H1 (cell line): Measurements from ENCODE around the gene ZYG11B. TPM values are rescaled to one million over a fixed set of nuclear protein-coding genes. Genes with fewer than 3 reads are reported as not detected.

Experiments used
- CREB1 ChIP-seq: IDR thresholded peaks from 2 replicates; pipeline ENCODE4 v1.6.1; 2012; ENCODE audit warnings: inconsistent platforms
- JUN ChIP-seq: IDR thresholded peaks from 2 replicates; pipeline ENCODE4 v1.6.1; 2011; ENCODE audit warnings: low read depth, mild to moderate bottlenecking, improper control_type of control experiment, low read length
- polyA plus RNA-seq, 7 experiments: library from polyadenylated mRNA; depleted of rRNA in 3 of 7; stranded (reverse) in 5 of 7; unstranded in 2 of 7; fragments of >200 nt in 5 of 7; fragments of 200-250 nt in 2 of 7; gene quantifications; 1 replicate in 5 of 7; 2 replicates in 1 of 7; 4 replicates in 1 of 7; pipeline versions ENCODE4 v1.2.1 to v1.2.3, GENCODE V29; 2011 to 2013; ENCODE audit warnings: missing spikeins in 2 of 7, mixed read lengths in 2 of 7
- total RNA-seq: library from RNA; stranded (reverse); fragmentation: NEBNext Ultra II Directional; extraction: Animal tissue kit (Norgen Biotek cat#: 25700); gene quantifications from 2 replicates; pipeline ENCODE4 v1.2.1, GENCODE V29; 2021
- TF ChIP-seq, protein P1 (sequence below): IDR thresholded peaks from 2 replicates; pipeline ENCODE4 v1.6.1; 2012; ENCODE audit warnings: inconsistent platforms

ZYG11B gene
- total and polyA plus RNA-seq, 2 of the 8 experiments (the other 6 are each of a cell fraction or from before 2014, with no cell fraction given) = 4.4 to 20.9 TPM

DNA sequence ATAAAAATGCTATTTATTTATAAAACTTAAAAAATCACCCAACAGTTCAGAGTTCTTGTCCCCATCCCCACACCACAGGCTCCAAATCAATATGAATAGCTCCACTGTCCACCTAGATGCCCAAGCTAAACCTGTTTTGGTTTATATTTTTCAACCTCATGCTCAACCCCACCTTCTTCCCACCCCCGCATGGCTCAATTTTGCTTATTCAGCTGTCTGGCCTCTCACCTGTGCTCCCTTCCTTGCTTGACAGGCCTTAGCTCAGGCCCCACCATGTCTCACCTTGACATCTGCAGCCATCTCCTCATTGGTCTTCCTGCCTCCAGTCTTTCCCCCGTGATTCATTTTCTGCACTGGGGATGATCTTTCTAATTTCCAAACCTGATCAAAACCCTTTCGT lies 45.9 kb upstream of the ZYG11B start (continued):
- TF ChIP-seq, protein P1, sequence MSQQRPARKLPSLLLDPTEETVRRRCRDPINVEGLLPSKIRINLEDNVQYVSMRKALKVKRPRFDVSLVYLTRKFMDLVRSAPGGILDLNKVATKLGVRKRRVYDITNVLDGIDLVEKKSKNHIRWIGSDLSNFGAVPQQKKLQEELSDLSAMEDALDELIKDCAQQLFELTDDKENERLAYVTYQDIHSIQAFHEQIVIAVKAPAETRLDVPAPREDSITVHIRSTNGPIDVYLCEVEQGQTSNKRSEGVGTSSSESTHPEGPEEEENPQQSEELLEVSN = no peak
- TF ChIP-seq JUN (no peak), CREB1 (no peak)
